Endothelial cell of umbilical vein (primary cell): ENCODE results near the gene TGFBR2. TPM values are rescaled to one million over a fixed set of nuclear protein-coding genes. Genes with fewer than 3 reads are reported as not detected.

Source experiments
- BruUV-seq: library from RNA; stranded (reverse); fragments of 400-500 nt; replicated peaks from 2 replicates; lab custom pipeline; 2021; lab: Mats Ljungman, UMichigan
- CTCF ChIA-PET: fragments of 300-600, 350-600 bp; sonication (Branson Sonifier 250); formaldehyde crosslinking; loops from one replicate; lab custom pipeline; 2021; ENCODE audit warnings: antibody characterized with exemption, inconsistent platforms; lab: Charles Lee
- POLR2A ChIA-PET: fragments of 300-600, 350-600 bp; sonication (Branson Sonifier 250); formaldehyde crosslinking; loops from one replicate; lab custom pipeline; 2021; ENCODE audit warnings: antibody characterized with exemption, inconsistent platforms; lab: Charles Lee
- DNase-seq: peaks from one replicate; pipeline ENCODE4 v3.0.0-alpha.2; 2011; ENCODE audit warnings: low read depth, low spot score
- FAIRE-seq: peaks from 2 replicates; lab custom pipeline; 2011; peaks lifted over from hg19 to GRCh38; lab: Jason Lieb, UNC
- H2AFZ ChIP-seq: 2 replicates; pipeline ENCODE4 v1.6.0; 2012; ENCODE audit warnings: low read depth, low read length, control low read depth, inconsistent platforms
- H3K27ac ChIP-seq: 2 replicates; pipeline ENCODE4 v1.5.1; 2011; ENCODE audit warnings: low read depth, mild to moderate bottlenecking, control low read depth, low read length, moderate library complexity; ENCODE audit not compliant: insufficient read depth
- H3K27me3 ChIP-seq, 2 experiments: 2 replicates each; pipeline versions ENCODE4 v1.6.0 to v1.6.1; 2011; ENCODE audit warnings: low read length in 2 of 2, mixed read lengths in 1 of 2; ENCODE audit not compliant: control insufficient read depth in 2 of 2, insufficient read depth in 2 of 2
- H3K36me3 ChIP-seq, 2 experiments: 2 replicates in 1 of 2; 3 replicates in 1 of 2; pipeline ENCODE4 v1.5.1; 2011; ENCODE audit warnings: low read length in 2 of 2, mild to moderate bottlenecking in 1 of 2, moderate library complexity in 1 of 2; ENCODE audit not compliant: control insufficient read depth in 2 of 2, insufficient read depth in 2 of 2; ENCODE audit errors: extremely low read depth in 1 of 2
- H3K4me1 ChIP-seq: 3 replicates; pipeline ENCODE4 v1.5.1; 2011; ENCODE audit warnings: mild to moderate bottlenecking, low read length; ENCODE audit not compliant: control insufficient read depth, insufficient read depth; ENCODE audit errors: extremely low read depth
- H3K4me2 ChIP-seq: 2 replicates; pipeline ENCODE4 v1.6.1; 2011; ENCODE audit warnings: low read length, control low read depth, mixed read lengths; ENCODE audit not compliant: insufficient read depth
- H3K4me3 ChIP-seq, 3 experiments: fragments of 200-600 bp in 1 of 3; sonication (generic), shearing (Covaris generic) in 1 of 3; replicated peaks in 1 of 3; 2 replicates each; pipeline ENCODE4 v1.5.1; 2011 to 2016; ENCODE audit warnings: control low read depth in 3 of 3, low read length in 3 of 3, mild to moderate bottlenecking in 2 of 3, inconsistent platforms in 1 of 3, low read depth in 1 of 3, moderate library complexity in 1 of 3; ENCODE audit not compliant: insufficient read depth in 1 of 3
- H3K79me2 ChIP-seq: 2 replicates; pipeline ENCODE4 v1.6.0; 2012; ENCODE audit warnings: low read length, inconsistent platforms; ENCODE audit not compliant: control insufficient read depth, insufficient read depth
- H3K9ac ChIP-seq: replicated peaks from 2 replicates; pipeline ENCODE3; 2011; ENCODE audit warnings: low read length, control low read depth; ENCODE audit not compliant: insufficient read depth; ENCODE audit errors: extremely low read depth
- H3K9me1 ChIP-seq: replicated peaks from 3 replicates; pipeline ENCODE4 v1.6.0; 2011; ENCODE audit warnings: mild to moderate bottlenecking, low read length; ENCODE audit not compliant: control insufficient read depth, insufficient read depth; ENCODE audit errors: extremely low read depth
- H3K9me3 ChIP-seq: replicated peaks from 2 replicates; pipeline ENCODE4 v1.5.1; 2012; ENCODE audit warnings: low read length, inconsistent platforms; ENCODE audit not compliant: control insufficient read depth, insufficient read depth
- H4K20me1 ChIP-seq: replicated peaks from 2 replicates; pipeline ENCODE3; 2011; ENCODE audit warnings: mild to moderate bottlenecking, low read length; ENCODE audit not compliant: control insufficient read depth, insufficient read depth; ENCODE audit errors: extremely low read depth
- CTCF ChIP-seq, 2 donors: IDR thresholded peaks; 1 replicate in 1 of 2; 2 replicates in 1 of 2; pipeline ENCODE4 v1.5.1; 2011; ENCODE audit warnings: low read length in 2 of 2, mild to moderate bottlenecking in 2 of 2, moderate library complexity in 2 of 2, control low read depth in 1 of 2, inconsistent platforms in 1 of 2, low read depth in 1 of 2; ENCODE audit not compliant: insufficient read depth in 1 of 2; ENCODE audit errors: extremely low read depth in 1 of 2
- EZH2 ChIP-seq: IDR thresholded peaks from 2 replicates; pipeline ENCODE4 v1.6.1; 2012; ENCODE audit warnings: borderline replicate concordance, low read depth, mild to moderate bottlenecking, moderate library complexity, low read length, inconsistent platforms; ENCODE audit not compliant: severe bottlenecking
- FOS ChIP-seq: IDR thresholded peaks from 2 replicates; pipeline ENCODE4 v1.6.1; 2011; ENCODE audit warnings: mild to moderate bottlenecking, low read length, moderate library complexity, borderline replicate concordance; ENCODE audit not compliant: insufficient read depth
- GATA2 ChIP-seq: IDR thresholded peaks from 2 replicates; pipeline ENCODE4 v1.7.0; 2011; ENCODE audit warnings: low read depth, mild to moderate bottlenecking, moderate library complexity, mixed read lengths, low read length; ENCODE audit not compliant: insufficient read length, insufficient read depth
- JUN ChIP-seq: IDR thresholded peaks from 2 replicates; pipeline ENCODE4 v1.6.1; 2011; ENCODE audit warnings: borderline replicate concordance, low read depth; ENCODE audit not compliant: insufficient read length, insufficient read depth
- MAX ChIP-seq: IDR thresholded peaks from 2 replicates; pipeline ENCODE4 v1.6.1; 2011; ENCODE audit not compliant: insufficient read depth, insufficient read length
- MYC ChIP-seq: IDR thresholded peaks from one replicate; pipeline ENCODE4 v1.6.1; 2011; ENCODE audit warnings: mild to moderate bottlenecking, low read depth, low read length
- POLR2A ChIP-seq: IDR thresholded peaks from 2 replicates; pipeline ENCODE4 v1.6.1; 2012; ENCODE audit warnings: low read depth, mild to moderate bottlenecking, control low read depth, low read length
- POLR2AphosphoS5 ChIP-seq: IDR thresholded peaks from 2 replicates; pipeline ENCODE4 v1.6.1; 2012; ENCODE audit warnings: low read depth, mild to moderate bottlenecking, control low read depth, low read length, moderate library complexity; ENCODE audit not compliant: insufficient read depth
- dilution Hi-C: fragments of 300-500 bp; cut with MboI; formaldehyde crosslinking; loops from one replicate; pipeline ENCODE4 v1.15.0; 2019; ENCODE audit warnings: low sequenced_read_pairs; ENCODE audit not compliant: extremely low pct_ligation_motif_present
- intact Hi-C: fragments of 100-400 bp; cut with micrococcal nuclease; formaldehyde crosslinking; loops from one replicate; pipeline ENCODE4 v1.10.0; 2022
- polyA plus RNA-seq, 4 experiments: library from polyadenylated mRNA; depleted of rRNA in 3 of 4; stranded (reverse) in 3 of 4; unstranded in 1 of 4; fragments of >200 nt; gene quantifications; 2 replicates each; pipeline versions ENCODE4 v1.2.1 to v1.2.3, GENCODE V29; 2011 to 2012; ENCODE audit warnings: missing spikeins in 1 of 4
- total RNA-seq: library from RNA; stranded (reverse); gene quantifications from 2 replicates; pipeline ENCODE4 v1.2.3, GENCODE V29; 2021

TGFBR2 gene
- total and polyA plus RNA-seq, 2 donors (not counting 3 experiments of a cell fraction or from before 2014, with no cell fraction given), result 227 to 250 TPM

- no peaks in the 10 kb centered on the region for H3K9me3 ChIP-seq
- dilution Hi-C loops (no loop called here), intact Hi-C loops (no loop called here)
- H3K9ac ChIP-seq, result no peak overlapping the region
- no peak overlapping the region for H3K4me2 ChIP-seq
- FAIRE-seq (no peak), DNase-seq (no peak)
- peaks cover 35% of the 10 kb centered on the region for H3K4me1 ChIP-seq
- H4K20me1 ChIP-seq, result no peaks in the 10 kb centered on the region
- BruUV-seq, result no TSS peak
- no peak for TF ChIP-seq POLR2A
- TF ChIP-seq GATA2, result no peak
- TF ChIP-seq CTCF (IDR thresholded peaks at IDR 0.05; ENCODE audit: extremely low read depth in 1 of 2, insufficient read depth in 1 of 2, low read depth in 1 of 2, low read length in 2 of 2), result no peak
- no peak for TF ChIP-seq POLR2AphosphoS5
- TF ChIP-seq FOS, result no peak
- TF ChIP-seq EZH2, result no peak
- TF ChIP-seq MYC, result no peak
- TF ChIP-seq JUN, result no peak
- no peak for TF ChIP-seq MAX
- no peaks in the 10 kb centered on the region for H3K27me3 ChIP-seq
- no peaks in the 10 kb centered on the region for H3K9me1 ChIP-seq
- peaks cover 34 to 63% of the 10 kb centered on the region in 2 experiments for H3K36me3 ChIP-seq
- no peak overlapping the region for H2AFZ ChIP-seq
- H3K4me3 ChIP-seq, result no peak overlapping the region
- peak overlapping the region; percentile 15 for H3K27ac ChIP-seq
- ChIA-PET CTCF (no interaction called here), POLR2A (no interaction called here)
- peaks cover 94% of the 10 kb centered on the region for H3K79me2 ChIP-seq
These were observed 66.6 kb downstream of the TGFBR2 start for GRCh38 chr3:30672959-30673358.
